ENCODE measurements around the gene C20orf141. TPM values are rescaled to one million over a fixed set of nuclear protein-coding genes. Genes with fewer than 3 reads are reported as not detected.

Gene C20orf141
- total RNA-seq = 0.84 TPM
- long read RNA-seq = 0 reads

- peak; percentile 64 for DNase-seq (ENCODE audit: low spot score)
These were observed at the start of gene C20orf141 for GRCh38 chr20:2814587-2815051. Gene C20orf141, plus strand, starts transcription at chr20:2814987. Its CDS starts 198 bp downstream, at chr20:2815185.

GRCh38 chr20:2767768-2768631, 46.8 kb upstream of the C20orf141 start:
- peak; percentile 89 for DNase-seq (ENCODE audit: low spot score)

GRCh38 chr20:2768632-2769015, 46.2 kb upstream of the C20orf141 start:
- DNase-seq (ENCODE audit: low spot score) = peak; percentile 51

- peak; percentile 55 for DNase-seq (ENCODE audit: low spot score)
These were observed 44.7 kb upstream of the C20orf141 start for GRCh38 chr20:2770091-2770490.

GRCh38 chr20:2771631-2772080, 43.1 kb upstream of the C20orf141 start:
- peak; percentile 64 for DNase-seq (ENCODE audit: low spot score)

- DNase-seq (ENCODE audit: low spot score) = peak; percentile 16
These were observed 41.0 kb upstream of the C20orf141 start for GRCh38 chr20:2773812-2774211.

GRCh38 chr20:2775139-2775538, 39.6 kb upstream of the C20orf141 start:
- DNase-seq (ENCODE audit: low spot score) = no peak

- peak; percentile 55 for DNase-seq (ENCODE audit: low spot score)
These were observed 36.0 kb upstream of the C20orf141 start for GRCh38 chr20:2778602-2779321.

GRCh38 chr20:2780948-2781347, 33.8 kb upstream of the C20orf141 start:
- no peak for DNase-seq (ENCODE audit: low spot score)

GRCh38 chr20:2783908-2784566, 30.8 kb upstream of the C20orf141 start:
- no peak for DNase-seq (ENCODE audit: low spot score)

GRCh38 chr20:2793471-2793870, 21.3 kb upstream of the C20orf141 start:
- no peak for DNase-seq (ENCODE audit: low spot score)

GRCh38 chr20:2794202-2794748, 20.5 kb upstream of the C20orf141 start:
- no peak for DNase-seq (ENCODE audit: low spot score)

GRCh38 chr20:2794866-2795447, 19.8 kb upstream of the C20orf141 start:
- DNase-seq (ENCODE audit: low spot score) = no peak

GRCh38 chr20:2795451-2795850, 19.3 kb upstream of the C20orf141 start:
- no peak for DNase-seq (ENCODE audit: low spot score)

- DNase-seq (ENCODE audit: low spot score) = no peak
These were observed 18.7 kb upstream of the C20orf141 start for GRCh38 chr20:2796011-2796660.

- no peak for DNase-seq (ENCODE audit: low spot score)
These were observed 17.4 kb upstream of the C20orf141 start for GRCh38 chr20:2797136-2797983.

GRCh38 chr20:2798095-2798805, 16.5 kb upstream of the C20orf141 start:
- no peak for DNase-seq (ENCODE audit: low spot score)

GRCh38 chr20:2798814-2799213, 16.0 kb upstream of the C20orf141 start:
- DNase-seq (ENCODE audit: low spot score) = no peak

- DNase-seq (ENCODE audit: low spot score) = no peak
These were observed 15.5 kb upstream of the C20orf141 start for GRCh38 chr20:2799271-2799670.
